Fibroblast of villous mesenchyme (primary cell): ENCODE measurements around the gene FSTL4. TPM values are rescaled to one million over a fixed set of nuclear protein-coding genes. Genes with fewer than 3 reads are reported as not detected.

ENCODE experiments used
- DNase-seq: peaks from one replicate; pipeline ENCODE4 v3.0.0-alpha.2; 2010; ENCODE audit warnings: low read depth
- H3K4me3 ChIP-seq: 2 replicates; pipeline ENCODE4 v1.5.1; 2011; ENCODE audit warnings: low read depth, mild to moderate bottlenecking, low read length
- total RNA-seq: library from RNA; depleted of rRNA; stranded (reverse); fragments of >200 nt; gene quantifications from 2 replicates; pipeline ENCODE4 v1.2.3, GENCODE V29; 2012
- TF ChIP-seq, protein P1 (sequence below): IDR thresholded peaks from 2 replicates; pipeline ENCODE4 v1.5.1; 2012; ENCODE audit warnings: low read depth, mild to moderate bottlenecking, low read length; ENCODE audit not compliant: insufficient read depth

FSTL4 gene
- total RNA-seq, 1 donor = not detected

GRCh38 chr5:133471699-133472098, 140.6 kb downstream of the FSTL4 start:
- TF ChIP-seq, protein P1, sequence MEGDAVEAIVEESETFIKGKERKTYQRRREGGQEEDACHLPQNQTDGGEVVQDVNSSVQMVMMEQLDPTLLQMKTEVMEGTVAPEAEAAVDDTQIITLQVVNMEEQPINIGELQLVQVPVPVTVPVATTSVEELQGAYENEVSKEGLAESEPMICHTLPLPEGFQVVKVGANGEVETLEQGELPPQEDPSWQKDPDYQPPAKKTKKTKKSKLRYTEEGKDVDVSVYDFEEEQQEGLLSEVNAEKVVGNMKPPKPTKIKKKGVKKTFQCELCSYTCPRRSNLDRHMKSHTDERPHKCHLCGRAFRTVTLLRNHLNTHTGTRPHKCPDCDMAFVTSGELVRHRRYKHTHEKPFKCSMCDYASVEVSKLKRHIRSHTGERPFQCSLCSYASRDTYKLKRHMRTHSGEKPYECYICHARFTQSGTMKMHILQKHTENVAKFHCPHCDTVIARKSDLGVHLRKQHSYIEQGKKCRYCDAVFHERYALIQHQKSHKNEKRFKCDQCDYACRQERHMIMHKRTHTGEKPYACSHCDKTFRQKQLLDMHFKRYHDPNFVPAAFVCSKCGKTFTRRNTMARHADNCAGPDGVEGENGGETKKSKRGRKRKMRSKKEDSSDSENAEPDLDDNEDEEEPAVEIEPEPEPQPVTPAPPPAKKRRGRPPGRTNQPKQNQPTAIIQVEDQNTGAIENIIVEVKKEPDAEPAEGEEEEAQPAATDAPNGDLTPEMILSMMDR = no peak
- DNase-seq = no peak
- H3K4me3 ChIP-seq = no peak overlapping the region

- DNase-seq = no peak
- H3K4me3 ChIP-seq = no peak overlapping the region
- TF ChIP-seq, protein P1 = no peak
These were observed 141.5 kb downstream of the FSTL4 start for GRCh38 chr5:133470841-133471240.

DNA sequence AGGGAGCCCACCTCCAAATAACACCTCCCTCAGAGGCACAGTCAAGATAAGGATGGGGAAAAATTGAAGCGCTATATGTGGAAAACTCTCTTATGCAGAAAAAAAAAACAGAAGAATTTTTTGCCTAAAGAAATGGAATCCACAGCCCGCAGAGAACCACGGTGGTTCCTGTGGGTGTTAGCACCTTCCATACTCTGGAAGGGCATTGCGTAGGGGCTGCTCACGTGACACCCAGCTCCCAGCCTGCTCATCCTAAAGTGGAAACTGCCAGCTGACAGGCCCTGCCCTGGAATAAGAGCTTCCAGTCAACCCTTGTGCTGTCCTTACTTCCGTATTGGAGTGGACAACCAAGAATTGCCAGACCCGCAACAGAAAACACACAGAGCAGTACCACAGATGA, 142.5 kb downstream of the FSTL4 start:
- DNase-seq = no peak
- H3K4me3 ChIP-seq = no peak overlapping the region
- TF ChIP-seq, protein P1 = no peak

DNA sequence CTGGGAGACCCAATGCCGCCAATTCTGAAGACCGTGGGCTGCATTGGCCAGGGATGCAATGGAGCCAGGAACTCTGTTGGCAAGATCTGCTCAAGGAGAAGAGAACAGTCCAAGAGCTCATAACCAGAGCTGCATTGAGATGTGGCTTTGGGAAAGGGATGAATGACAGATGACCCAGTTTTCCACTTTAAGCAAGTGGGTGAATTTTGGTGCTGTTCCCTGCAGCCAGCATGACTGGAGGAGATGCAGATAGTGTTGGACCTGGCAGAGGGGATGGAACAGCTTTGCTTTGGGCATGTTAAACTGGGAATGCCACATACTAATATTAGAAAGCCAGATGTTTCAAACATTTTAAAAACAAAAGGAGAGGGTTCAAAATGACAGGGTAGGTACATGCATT, 143.1 kb downstream of the FSTL4 start:
- TF ChIP-seq, protein P1 = no peak
- no peak for DNase-seq
- no peak overlapping the region for H3K4me3 ChIP-seq

- H3K4me3 ChIP-seq = no peak overlapping the region
- TF ChIP-seq, protein P1 = no peak
- DNase-seq = no peak
These were observed 143.7 kb downstream of the FSTL4 start for GRCh38 chr5:133468596-133468995.

GRCh38 chr5:133467826-133468463, 144.4 kb downstream of the FSTL4 start:
- DNase-seq = no peak
- TF ChIP-seq, protein P1 = no peak
- H3K4me3 ChIP-seq = no peak overlapping the region

- DNase-seq = no peak
- TF ChIP-seq, protein P1 = no peak
- H3K4me3 ChIP-seq = no peak overlapping the region
These were observed 145.0 kb downstream of the FSTL4 start for GRCh38 chr5:133467335-133467779.
